HG02623 (cell line): ENCODE data around the gene MCU.

Experiments
- ATAC-seq: cut with Tn5 transposase; IDR thresholded peaks from one replicate; pipeline ENCODE4 v1.9.1; 2021; ENCODE audit warnings: moderate library complexity; ENCODE audit not compliant: unreplicated experiment

The MCU gene

GRCh38 chr10:72800741-72801092, 108.8 kb downstream of the MCU start:
- ATAC-seq = no peak

GRCh38 chr10:72801263-72801868, 109.4 kb downstream of the MCU start:
- no peak for ATAC-seq

GRCh38 chr10:72802332-72802731, 110.4 kb downstream of the MCU start:
- ATAC-seq = no peak

- ATAC-seq = no peak
These were observed 111.0 kb downstream of the MCU start for GRCh38 chr10:72802763-72803505.

- ATAC-seq = no peak
These were observed 116.1 kb downstream of the MCU start for GRCh38 chr10:72808001-72808400.

- ATAC-seq = no peak
These were observed 117.1 kb downstream of the MCU start for GRCh38 chr10:72809006-72809405.

GRCh38 chr10:72810976-72811375, 119.0 kb downstream of the MCU start:
- no peak for ATAC-seq

GRCh38 chr10:72812415-72812752, 120.4 kb downstream of the MCU start:
- no peak for ATAC-seq

- no peak for ATAC-seq
These were observed 120.9 kb downstream of the MCU start for GRCh38 chr10:72812753-72813430.

- ATAC-seq = no peak
These were observed 122.3 kb downstream of the MCU start for GRCh38 chr10:72814099-72814790.

GRCh38 chr10:72816565-72816964, 124.6 kb downstream of the MCU start:
- ATAC-seq = no peak

GRCh38 chr10:72818076-72818475, 126.1 kb downstream of the MCU start:
- ATAC-seq = no peak

- ATAC-seq = no peak
These were observed 127.1 kb downstream of the MCU start for GRCh38 chr10:72819053-72819452.

- no peak for ATAC-seq
These were observed 129.7 kb downstream of the MCU start for GRCh38 chr10:72821606-72822005.

- no peak for ATAC-seq
These were observed 130.5 kb downstream of the MCU start for GRCh38 chr10:72822342-72822986.

GRCh38 chr10:72825163-72825562, 133.2 kb downstream of the MCU start:
- ATAC-seq = no peak

- no peak for ATAC-seq
These were observed 134.4 kb downstream of the MCU start for GRCh38 chr10:72826346-72826745.

- ATAC-seq = no peak
These were observed 136.4 kb downstream of the MCU start for GRCh38 chr10:72828294-72828693.

GRCh38 chr10:72830625-72831024, 138.7 kb downstream of the MCU start:
- no peak for ATAC-seq

GRCh38 chr10:72831696-72832409, 139.9 kb downstream of the MCU start:
- ATAC-seq = no peak

GRCh38 chr10:72832701-72833100, 140.8 kb downstream of the MCU start:
- ATAC-seq = no peak
